HG02588 (cell line): ENCODE measurements around the gene EIF2A.

Experiments used
- ATAC-seq: cut with Tn5 transposase; IDR thresholded peaks from one replicate; pipeline ENCODE4 v1.9.1; 2021; ENCODE audit warnings: mild to moderate bottlenecking, moderate library complexity; ENCODE audit not compliant: unreplicated experiment

The EIF2A gene

DNA sequence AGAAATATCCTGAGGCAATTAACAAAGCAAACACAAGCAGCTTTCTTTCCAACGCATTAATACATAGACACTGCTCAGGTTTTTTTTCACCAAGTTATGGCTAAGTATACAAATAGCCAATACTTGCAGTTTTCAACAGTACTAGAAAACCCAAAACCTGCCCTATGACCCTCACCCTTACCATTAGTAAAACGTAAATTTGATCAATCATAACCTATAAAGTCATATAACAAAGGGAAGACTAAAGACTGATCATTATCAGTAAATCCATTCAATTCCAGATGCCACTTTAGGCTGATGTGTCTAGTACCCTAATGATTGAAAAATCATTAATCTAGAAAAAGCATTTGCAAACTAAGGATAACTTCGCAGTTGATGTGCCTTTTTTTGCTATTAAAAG lies 3.5 kb upstream of the EIF2A start:
- ATAC-seq = no peak

DNA sequence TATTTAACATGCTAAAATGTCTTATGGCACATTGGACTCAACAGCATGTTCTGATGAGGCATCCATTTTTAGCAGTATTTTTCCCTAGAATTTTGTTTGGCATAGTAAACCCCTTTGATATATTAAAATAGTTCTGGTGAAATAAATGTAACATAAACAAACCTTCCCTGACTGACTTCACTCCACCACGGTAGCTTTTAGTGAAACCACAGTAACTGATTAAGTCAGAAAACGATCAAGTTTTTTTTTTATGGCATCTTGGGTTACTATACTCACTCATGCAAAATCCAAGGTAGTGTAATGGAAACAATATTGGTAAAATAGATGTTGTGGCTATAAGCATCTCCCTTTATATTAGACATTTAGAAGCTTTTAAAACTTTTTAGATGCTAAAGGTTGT lies 3.1 kb upstream of the EIF2A start:
- ATAC-seq = no peak

DNA sequence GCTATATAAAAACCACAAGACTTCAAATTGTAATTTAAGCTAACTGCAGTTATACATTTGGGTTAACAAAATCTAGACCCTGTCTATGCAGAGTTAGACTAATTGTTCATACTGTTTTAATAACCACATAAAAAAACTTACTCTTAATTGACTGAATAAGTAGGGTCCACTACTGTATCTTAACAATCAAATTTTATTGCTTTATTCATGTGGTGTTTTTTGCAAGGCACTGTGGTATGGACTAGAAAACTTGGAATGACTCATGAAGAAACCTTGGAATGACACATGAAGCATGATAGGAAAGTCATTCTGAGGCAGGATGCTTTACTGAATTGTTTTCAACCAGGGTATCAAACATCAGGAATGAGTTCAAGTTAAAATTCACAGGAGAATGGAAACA lies 2.5 kb upstream of the EIF2A start:
- no peak for ATAC-seq

- no peak for ATAC-seq
Observed at GRCh38 chr3:150544726-150545125, 1.9 kb upstream of the EIF2A start.

- peak; percentile 15 for ATAC-seq
Observed at GRCh38 chr3:150545419-150546225, 965 bp upstream of the EIF2A start.

- ATAC-seq = no peak
Observed at GRCh38 chr3:150547045-150547741, 606 bp downstream of the EIF2A start.

- no peak for ATAC-seq
Observed at GRCh38 chr3:150555859-150556436, 9.4 kb downstream of the EIF2A start.

DNA sequence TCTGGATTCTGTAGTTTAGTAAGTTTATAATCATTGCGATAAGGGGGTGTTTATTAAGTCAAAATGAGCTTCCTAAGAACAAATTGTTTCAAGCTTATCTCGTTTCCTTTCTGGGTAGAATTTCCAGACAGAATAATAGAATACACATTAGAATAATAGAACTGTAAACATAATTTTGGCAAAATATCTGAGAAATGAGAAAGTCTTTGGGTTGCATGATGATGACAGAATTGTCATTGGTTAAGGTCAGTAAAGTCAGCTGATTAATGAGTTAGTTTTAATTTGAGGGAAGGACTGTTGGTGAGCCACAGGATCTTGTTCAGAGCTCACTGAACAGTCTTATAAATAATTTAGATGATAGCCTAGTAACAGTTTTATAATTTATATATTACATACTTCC lies 10.2 kb downstream of the EIF2A start:
- ATAC-seq = no peak

- no peak for ATAC-seq
Observed at GRCh38 chr3:150557725-150558124, 11.1 kb downstream of the EIF2A start.

- ATAC-seq = no peak
Observed at GRCh38 chr3:150564243-150564642, 17.7 kb downstream of the EIF2A start.

DNA sequence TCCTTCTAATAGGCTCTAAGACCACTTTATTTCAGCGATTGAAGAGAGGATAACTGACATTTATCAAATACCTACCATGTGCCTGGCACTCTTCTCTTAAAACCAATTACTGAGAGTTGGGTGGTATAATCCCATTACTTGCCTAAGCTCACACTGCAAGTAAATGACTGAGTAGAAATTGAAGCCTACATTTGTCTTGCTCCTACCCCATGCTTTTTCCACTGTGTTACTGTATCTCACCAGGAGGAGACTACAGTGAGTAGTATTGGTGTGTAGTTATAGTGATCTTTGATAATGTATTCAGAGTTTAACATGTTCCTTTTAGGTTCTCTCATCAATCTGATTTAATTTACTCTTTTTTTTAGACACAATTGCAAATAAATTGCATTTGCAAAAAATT lies 20.7 kb downstream of the EIF2A start:
- ATAC-seq = no peak

DNA sequence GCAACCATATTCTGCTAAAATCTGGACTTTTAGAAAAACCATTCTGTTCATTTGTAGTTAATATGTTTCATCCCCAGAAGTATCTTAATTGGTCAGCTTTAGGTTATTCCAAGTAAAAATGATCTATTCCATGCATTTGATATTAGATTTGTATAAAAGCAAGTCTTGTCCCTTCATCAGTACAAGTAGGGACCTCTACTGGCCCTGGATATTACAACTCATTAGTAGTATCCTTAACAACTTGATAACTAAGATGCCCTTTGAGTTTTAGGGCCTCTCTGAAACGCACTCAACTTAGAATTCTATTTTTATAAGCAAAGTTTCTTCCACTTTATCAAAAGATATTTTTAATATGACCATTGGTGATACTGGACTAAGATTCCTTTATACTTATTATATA lies 31.3 kb downstream of the EIF2A start:
- ATAC-seq = no peak

DNA sequence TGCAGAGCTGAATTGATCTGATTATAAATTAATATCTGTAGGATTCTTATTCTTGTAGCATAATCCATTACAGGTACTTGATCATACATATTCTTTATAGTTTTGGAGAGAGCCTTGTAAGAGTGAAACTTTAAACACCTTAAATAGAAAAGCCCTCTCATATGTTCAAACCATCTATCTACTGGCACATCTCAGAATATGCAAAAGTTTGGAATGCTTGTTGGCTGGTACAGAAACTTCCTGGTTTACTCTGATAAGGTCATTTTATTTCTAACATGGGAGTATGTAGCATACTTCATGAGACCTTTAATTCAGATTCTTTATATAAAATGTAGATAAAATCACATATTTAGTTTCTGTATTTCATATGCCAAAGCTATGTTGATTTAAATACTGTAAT lies 34.6 kb downstream of the EIF2A start:
- ATAC-seq = no peak

GRCh38 chr3:150582620-150583019 lies 36.0 kb downstream of the EIF2A start:
- peak; percentile 64 for ATAC-seq

GRCh38 chr3:150583028-150583427 lies 36.4 kb downstream of the EIF2A start:
- ATAC-seq = peak; percentile 54

- ATAC-seq = no peak
Observed at GRCh38 chr3:150588027-150588830, 41.6 kb downstream of the EIF2A start.

DNA sequence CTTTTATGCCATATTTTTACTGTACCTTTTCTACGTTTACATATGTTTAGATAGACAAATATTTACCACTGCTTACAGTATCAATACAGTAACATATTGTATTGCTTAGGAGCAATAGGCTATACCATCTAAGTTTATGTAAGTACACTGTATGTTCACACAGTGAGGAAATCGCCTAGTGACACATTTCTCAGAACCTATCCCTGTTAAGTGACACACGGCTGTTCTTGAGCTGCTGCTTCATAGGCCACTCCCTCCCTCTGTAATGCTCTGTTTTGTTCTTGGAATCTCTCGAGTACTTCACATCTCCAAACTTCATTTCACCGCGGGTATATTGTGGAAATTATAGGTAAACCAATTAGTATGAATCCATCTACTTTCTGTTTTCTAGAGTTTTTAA lies 43.2 kb downstream of the EIF2A start:
- ATAC-seq = no peak

DNA sequence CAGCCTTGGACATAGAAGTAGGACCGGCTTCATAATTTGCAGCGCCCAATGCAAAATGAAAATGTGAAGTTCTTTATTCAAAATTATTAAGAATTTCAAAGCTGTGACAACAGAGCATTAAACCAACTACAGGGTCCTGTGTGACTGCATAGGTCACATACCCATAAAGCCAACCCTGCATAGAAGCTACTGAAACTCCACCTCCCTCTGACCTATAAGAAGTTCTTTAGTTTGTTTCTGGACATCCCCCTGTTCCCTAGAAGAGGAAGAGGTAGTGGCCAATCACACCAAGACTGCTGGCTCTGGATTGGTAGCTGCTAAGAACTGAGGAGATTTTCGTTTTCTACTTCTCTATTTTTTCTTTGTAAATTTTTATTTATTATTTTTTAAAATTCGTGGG lies 47.6 kb downstream of the EIF2A start:
- ATAC-seq = no peak

- ATAC-seq = no peak
Observed at GRCh38 chr3:150597646-150598045, 51.1 kb downstream of the EIF2A start.

DNA sequence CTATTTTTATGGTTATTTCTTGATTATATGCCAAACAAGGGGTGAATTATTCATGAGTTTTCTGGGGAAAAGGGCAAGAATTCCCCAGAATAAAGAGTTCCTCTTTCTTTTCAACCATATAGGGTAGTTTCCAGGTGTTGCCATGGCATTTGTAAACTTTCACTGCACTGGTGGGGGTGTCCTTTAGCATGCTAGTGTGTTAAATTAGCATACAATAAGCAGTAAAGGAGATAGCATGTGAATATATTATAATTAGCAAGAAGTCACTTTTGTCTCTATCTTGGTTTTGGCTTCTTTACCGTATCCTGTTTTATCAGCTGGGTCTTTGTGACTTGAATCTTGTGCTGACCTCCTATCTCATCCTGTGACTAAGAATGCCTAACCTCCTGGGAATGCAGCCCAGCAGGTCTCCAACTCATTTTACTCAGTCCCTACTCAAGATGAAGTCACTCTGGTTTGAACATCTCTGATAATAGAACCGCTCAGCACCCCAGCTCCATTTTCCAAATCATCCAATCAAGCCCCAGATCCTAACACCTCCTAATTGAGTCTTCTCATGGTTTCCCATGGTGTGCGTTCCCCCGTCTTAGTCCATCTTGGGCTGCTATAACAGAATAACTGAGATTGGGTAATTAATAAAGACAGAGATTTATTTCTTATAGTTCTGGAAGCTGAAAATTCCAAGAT lies 53.2 kb downstream of the EIF2A start:
- no peak for ATAC-seq
